ENCODE data around the gene RGS9BP.
"Not testable (repeated sequence)": the region's sequence is repeated elsewhere in the genome, so short reads cannot be mapped to it uniquely, and the experiment has no call there.

Gene RGS9BP

GRCh38 chr19:32652331-32652730, 23.3 kb upstream of the RGS9BP start:
- H3K27ac Mint-ChIP-seq (ENCODE audit: low read depth); H3K9me3 Mint-ChIP-seq; DNase-seq (ENCODE audit: low spot score in 2 of 2); H3K4me1 Mint-ChIP-seq; H3K4me3 Mint-ChIP-seq; ATAC-seq (replicated peaks; ENCODE audit: extremely low read depth, poor library complexity, severe bottlenecking); H3K27me3 Mint-ChIP-seq: not testable (repeated sequence)
- H3K36me3 Mint-ChIP-seq (ENCODE audit: insufficient read depth), result peaks cover 42% of the 10 kb centered on the region

- Mint-ChIP-seq H3K9me3 (no peaks in the 10 kb centered on the region), H3K27me3 (no peaks in the 10 kb centered on the region), H3K4me3 (no peak overlapping the region), H3K36me3 (ENCODE audit: insufficient read depth) (peaks cover 46% of the 10 kb centered on the region), H3K4me1 (no peaks in the 10 kb centered on the region), H3K27ac (ENCODE audit: low read depth) (no peak overlapping the region)
- ATAC-seq (replicated peaks; ENCODE audit: extremely low read depth, poor library complexity, severe bottlenecking) (no peak), DNase-seq (ENCODE audit: low spot score in 2 of 2) (no peak)
Observed at GRCh38 chr19:32652894-32653598, 22.6 kb upstream of the RGS9BP start.

- DNase-seq (ENCODE audit: low spot score in 2 of 2) (no peak), ATAC-seq (replicated peaks; ENCODE audit: extremely low read depth, poor library complexity, severe bottlenecking) (no peak)
- Mint-ChIP-seq H3K27ac (ENCODE audit: low read depth) (no peak overlapping the region), H3K9me3 (no peaks in the 10 kb centered on the region), H3K4me3 (no peak overlapping the region), H3K27me3 (no peaks in the 10 kb centered on the region), H3K36me3 (ENCODE audit: insufficient read depth) (peaks cover 46% of the 10 kb centered on the region), H3K4me1 (no peaks in the 10 kb centered on the region)
Observed at GRCh38 chr19:32653599-32653915, 22.1 kb upstream of the RGS9BP start.

- not testable (repeated sequence) for ATAC-seq (replicated peaks; ENCODE audit: extremely low read depth, poor library complexity, severe bottlenecking)
Observed at GRCh38 chr19:32656379-32656778, 19.3 kb upstream of the RGS9BP start.

GRCh38 chr19:32658075-32658474, 17.6 kb upstream of the RGS9BP start:
- DNase-seq (ENCODE audit: low spot score in 2 of 2) (no peak), ATAC-seq (replicated peaks; ENCODE audit: extremely low read depth, poor library complexity, severe bottlenecking) (no peak)
- Mint-ChIP-seq H3K4me3 (no peak overlapping the region), H3K27ac (ENCODE audit: low read depth) (no peak overlapping the region), H3K36me3 (ENCODE audit: insufficient read depth) (peaks cover 38% of the 10 kb centered on the region), H3K9me3 (no peaks in the 10 kb centered on the region), H3K27me3 (no peaks in the 10 kb centered on the region), H3K4me1 (peaks cover 13% of the 10 kb centered on the region)

More at GRCh38 chr19:32656379-32656778, 19.3 kb upstream of the RGS9BP start:
- DNase-seq (ENCODE audit: low spot score in 2 of 2); H3K27me3 Mint-ChIP-seq; H3K27ac Mint-ChIP-seq (ENCODE audit: low read depth); H3K4me3 Mint-ChIP-seq; H3K9me3 Mint-ChIP-seq: not testable (repeated sequence)
- Mint-ChIP-seq H3K36me3 (ENCODE audit: insufficient read depth) (peaks cover 43% of the 10 kb centered on the region), H3K4me1 (peaks cover 10% of the 10 kb centered on the region)

GRCh38 chr19:32658527-32658926, 17.1 kb upstream of the RGS9BP start:
- H3K27me3 Mint-ChIP-seq, result no peaks in the 10 kb centered on the region
- ATAC-seq (replicated peaks; ENCODE audit: extremely low read depth, poor library complexity, severe bottlenecking), result no peak
- no peaks in the 10 kb centered on the region for H3K9me3 Mint-ChIP-seq
- DNase-seq (ENCODE audit: low spot score in 2 of 2), result no peak
- H3K27ac Mint-ChIP-seq (ENCODE audit: low read depth), result no peak overlapping the region
- no peak overlapping the region for H3K4me3 Mint-ChIP-seq
- peaks cover 37% of the 10 kb centered on the region for H3K36me3 Mint-ChIP-seq (ENCODE audit: insufficient read depth)
- H3K4me1 Mint-ChIP-seq, result peaks cover 16% of the 10 kb centered on the region

GRCh38 chr19:32661318-32661717, 14.3 kb upstream of the RGS9BP start:
- no peak for ATAC-seq (replicated peaks; ENCODE audit: extremely low read depth, poor library complexity, severe bottlenecking)
- H3K4me3 Mint-ChIP-seq, result no peak overlapping the region
- H3K27me3 Mint-ChIP-seq, result no peaks in the 10 kb centered on the region
- H3K27ac Mint-ChIP-seq (ENCODE audit: low read depth), result no peak overlapping the region
- no peak for DNase-seq (ENCODE audit: low spot score in 2 of 2)
- no peaks in the 10 kb centered on the region for H3K9me3 Mint-ChIP-seq
- H3K36me3 Mint-ChIP-seq (ENCODE audit: insufficient read depth), result peaks cover 30% of the 10 kb centered on the region
- H3K4me1 Mint-ChIP-seq, result peaks cover 16% of the 10 kb centered on the region

GRCh38 chr19:32662186-32662585, 13.5 kb upstream of the RGS9BP start:
- DNase-seq (ENCODE audit: low spot score in 2 of 2), result no peak
- no peak overlapping the region for H3K27ac Mint-ChIP-seq (ENCODE audit: low read depth)
- ATAC-seq (replicated peaks; ENCODE audit: extremely low read depth, poor library complexity, severe bottlenecking), result no peak

GRCh38 chr19:32666084-32666483, 9.6 kb upstream of the RGS9BP start:
- Mint-ChIP-seq H3K36me3 (ENCODE audit: insufficient read depth) (peaks cover 20% of the 10 kb centered on the region), H3K4me1 (peaks cover 26% of the 10 kb centered on the region), H3K4me3 (no peak overlapping the region), H3K9me3 (no peaks in the 10 kb centered on the region), H3K27ac (ENCODE audit: low read depth) (no peak overlapping the region), H3K27me3 (no peaks in the 10 kb centered on the region)
- DNase-seq (ENCODE audit: low spot score in 2 of 2) (no peak), ATAC-seq (replicated peaks; ENCODE audit: extremely low read depth, poor library complexity, severe bottlenecking) (no peak)

More at GRCh38 chr19:32662186-32662585, 13.5 kb upstream of the RGS9BP start:
- Mint-ChIP-seq H3K9me3 (no peaks in the 10 kb centered on the region), H3K36me3 (ENCODE audit: insufficient read depth) (peaks cover 27% of the 10 kb centered on the region), H3K4me1 (peaks cover 16% of the 10 kb centered on the region), H3K4me3 (no peak overlapping the region), H3K27me3 (no peaks in the 10 kb centered on the region)

- H3K4me1 Mint-ChIP-seq, result peaks cover 44% of the 10 kb centered on the region
- no peak overlapping the region for H3K27ac Mint-ChIP-seq (ENCODE audit: low read depth)
- H3K36me3 Mint-ChIP-seq (ENCODE audit: insufficient read depth), result peaks cover 19% of the 10 kb centered on the region
- no peak for ATAC-seq (replicated peaks; ENCODE audit: extremely low read depth, poor library complexity, severe bottlenecking)
- H3K27me3 Mint-ChIP-seq, result no peaks in the 10 kb centered on the region
- H3K4me3 Mint-ChIP-seq, result no peak overlapping the region
- DNase-seq (ENCODE audit: low spot score in 2 of 2), result no peak
- no peaks in the 10 kb centered on the region for H3K9me3 Mint-ChIP-seq
Observed at GRCh38 chr19:32669310-32669709, 6.3 kb upstream of the RGS9BP start.

- H3K27ac Mint-ChIP-seq (ENCODE audit: low read depth), result no peak overlapping the region
- no peak overlapping the region for H3K4me3 Mint-ChIP-seq
- DNase-seq (ENCODE audit: low spot score in 2 of 2) (no peak), ATAC-seq (replicated peaks; ENCODE audit: extremely low read depth, poor library complexity, severe bottlenecking) (no peak)
- peaks cover 45% of the 10 kb centered on the region for H3K4me1 Mint-ChIP-seq
- no peaks in the 10 kb centered on the region for H3K9me3 Mint-ChIP-seq
- H3K27me3 Mint-ChIP-seq, result peaks cover under 1% of the 10 kb centered on the region
- H3K36me3 Mint-ChIP-seq (ENCODE audit: insufficient read depth), result peaks cover 12% of the 10 kb centered on the region
Observed at GRCh38 chr19:32671883-32672593, 3.6 kb upstream of the RGS9BP start.

GRCh38 chr19:32672841-32673240, 2.8 kb upstream of the RGS9BP start:
- H3K4me3 Mint-ChIP-seq, result peak overlapping the region; percentile 87
- no peak for DNase-seq (ENCODE audit: low spot score in 2 of 2)
- H3K36me3 Mint-ChIP-seq (ENCODE audit: insufficient read depth), result peaks cover 10% of the 10 kb centered on the region
- no peak for ATAC-seq (replicated peaks; ENCODE audit: extremely low read depth, poor library complexity, severe bottlenecking)
- H3K27me3 Mint-ChIP-seq, result peaks cover 8% of the 10 kb centered on the region
- H3K9me3 Mint-ChIP-seq, result no peaks in the 10 kb centered on the region
- H3K27ac Mint-ChIP-seq (ENCODE audit: low read depth), result no peak overlapping the region
- H3K4me1 Mint-ChIP-seq, result peaks cover 50% of the 10 kb centered on the region

- DNase-seq (ENCODE audit: low spot score in 2 of 2) (no peak), ATAC-seq (replicated peaks; ENCODE audit: extremely low read depth, poor library complexity, severe bottlenecking) (no peak)
- Mint-ChIP-seq H3K4me1 (peaks cover 48% of the 10 kb centered on the region), H3K4me3 (peak overlapping the region; percentile 87), H3K27me3 (peaks cover 9% of the 10 kb centered on the region), H3K9me3 (no peaks in the 10 kb centered on the region), H3K36me3 (ENCODE audit: insufficient read depth) (peaks cover 7% of the 10 kb centered on the region), H3K27ac (ENCODE audit: low read depth) (peak overlapping the region; percentile 62)
Observed at GRCh38 chr19:32673573-32673972, 2.1 kb upstream of the RGS9BP start.

Data from central memory CD8-positive, alpha-beta T cell (primary cell).